SK-N-SH (cell line): ENCODE measurements around the gene ANKRD49. TPM values are rescaled to one million over a fixed set of nuclear protein-coding genes. Genes with fewer than 3 reads are reported as not detected.
A peak's percentile ranks its signal among the peaks of the same experiment; 100 is the strongest.

ENCODE experiments used
- CTCF ChIA-PET: fragments of 300-600, 350-600 bp; formaldehyde crosslinking; extraction: SDS; loops from one replicate; lab custom pipeline; 2021; lab: Yijun Ruan, JAX
- POLR2A ChIA-PET: fragments of 350-600 bp; sonication (Branson Sonifier 250); formaldehyde crosslinking; extraction: SDS; loops from one replicate; lab custom pipeline; 2020; ENCODE audit warnings: antibody characterized with exemption, inconsistent platforms; lab: Yijun Ruan, JAX
- DNase-seq: peaks from one replicate; pipeline ENCODE4 v3.0.0; 2012
- H2AFZ ChIP-seq: fragments of 200-600 bp; sonication (generic); 2 replicates; pipeline ENCODE4 v1.8.1; 2016; ENCODE audit warnings: antibody characterized with exemption, mild to moderate bottlenecking, low read depth
- H3F3A ChIP-seq: fragments of 200-600 bp; sonication (generic); replicated peaks from 2 replicates; pipeline ENCODE3; 2016; ENCODE audit warnings: antibody characterized with exemption, mild to moderate bottlenecking; ENCODE audit not compliant: insufficient read depth
- H3K27ac ChIP-seq, 2 experiments: fragments of 200-500 bp in 1 of 2; fragments of 200-600 bp in 1 of 2; sonication (Bioruptor generic) in 1 of 2; sonication (generic), shearing (Covaris generic) in 1 of 2; 2 replicates each; pipeline versions ENCODE4 v1.5.1 to v1.6.1; 2014 to 2016; ENCODE audit warnings: low read depth in 2 of 2, inconsistent platforms in 1 of 2, low read length in 1 of 2, mild to moderate bottlenecking in 1 of 2, mixed read lengths in 1 of 2
- H3K27me3 ChIP-seq: fragments of 200-600 bp; sonication (generic), shearing (Covaris generic); 2 replicates; pipeline ENCODE4 v1.6.1; 2016; ENCODE audit warnings: mixed run types; ENCODE audit not compliant: insufficient read depth
- H3K36me3 ChIP-seq, 2 experiments: fragments of 200-500 bp in 1 of 2; fragments of 200-600 bp in 1 of 2; sonication (Bioruptor generic) in 1 of 2; sonication (generic) in 1 of 2; replicated peaks in 1 of 2; 2 replicates each; pipeline versions ENCODE3 to v1.5.1; 2014 to 2016; ENCODE audit warnings: low read length in 1 of 2, mild to moderate bottlenecking in 1 of 2; ENCODE audit not compliant: insufficient read depth in 2 of 2, control insufficient read depth in 1 of 2
- H3K4me1 ChIP-seq, 2 experiments: fragments of 200-500 bp in 1 of 2; fragments of 200-600 bp in 1 of 2; sonication (Bioruptor generic) in 1 of 2; sonication (generic), shearing (Covaris generic) in 1 of 2; 2 replicates each; pipeline versions ENCODE4 v1.5.1 to v1.6.1; 2014 to 2016; ENCODE audit warnings: low read depth in 1 of 2, low read length in 1 of 2, mixed run types in 1 of 2; ENCODE audit not compliant: insufficient read depth in 2 of 2, control insufficient read depth in 1 of 2
- H3K4me2 ChIP-seq: fragments of 200-600 bp; sonication (generic), shearing (Covaris generic); 2 replicates; pipeline ENCODE4 v1.6.1; 2017; ENCODE audit warnings: mixed run types
- H3K4me3 ChIP-seq, 2 experiments: fragments of 200-500 bp in 1 of 2; fragments of 200-600 bp in 1 of 2; sonication (Bioruptor generic) in 1 of 2; sonication (generic), shearing (Covaris generic) in 1 of 2; 2 replicates each; pipeline versions ENCODE4 v1.5.1 to v1.8.1; 2014 to 2016; ENCODE audit warnings: low read depth in 2 of 2, inconsistent platforms in 1 of 2, low read length in 1 of 2, mild to moderate bottlenecking in 1 of 2, mixed read lengths in 1 of 2, moderate library complexity in 1 of 2
- H3K79me2 ChIP-seq: fragments of 200-600 bp; sonication (generic); 2 replicates; pipeline ENCODE4 v1.8.1; 2017; ENCODE audit warnings: mild to moderate bottlenecking; ENCODE audit not compliant: insufficient read depth
- H3K9ac ChIP-seq: fragments of 200-600 bp; sonication (generic); 2 replicates; pipeline ENCODE4 v1.6.1; 2017; ENCODE audit warnings: mixed run types
- H3K9me2 ChIP-seq: fragments of 200-600 bp; sonication (generic); 2 replicates; pipeline ENCODE4 v1.6.1; 2017; ENCODE audit warnings: mixed run types
- H3K9me3 ChIP-seq: fragments of 200-600 bp; sonication (generic); 2 replicates; pipeline ENCODE4 v1.6.1; 2017; ENCODE audit warnings: mixed run types, mild to moderate bottlenecking, moderate library complexity
- H4K20me1 ChIP-seq: fragments of 200-600 bp; sonication (generic); 2 replicates; pipeline ENCODE4 v1.6.1; 2017; ENCODE audit warnings: mild to moderate bottlenecking, mixed run types; ENCODE audit not compliant: insufficient read depth
- CHD2 ChIP-seq: fragments of 150-350 bp; IDR thresholded peaks from 2 replicates; pipeline ENCODE4 v1.6.1; 2018; ENCODE audit warnings: low read length; ENCODE audit not compliant: partially characterized antibody
- GABPA ChIP-seq: IDR thresholded peaks from 2 replicates; pipeline ENCODE4 v1.4.0; 2012; ENCODE audit warnings: low read depth, mild to moderate bottlenecking
- MXI1 ChIP-seq: IDR thresholded peaks from 2 replicates; pipeline ENCODE4 v1.6.1; 2012; ENCODE audit warnings: mild to moderate bottlenecking, low read depth, low read length, improper control_type of control experiment
- NFIC ChIP-seq: IDR thresholded peaks from 2 replicates; pipeline ENCODE4 v1.4.0; 2012; ENCODE audit warnings: borderline replicate concordance
- NRF1 ChIP-seq: IDR thresholded peaks from 2 replicates; pipeline ENCODE4 v1.6.1; 2012; ENCODE audit warnings: low read depth, mild to moderate bottlenecking, low read length
- POLR2AphosphoS5 ChIP-seq: IDR thresholded peaks from 2 replicates; pipeline ENCODE4 v1.6.1; 2012; ENCODE audit warnings: low read depth, low read length
- SIN3A ChIP-seq: IDR thresholded peaks from 2 replicates; pipeline ENCODE4 v1.6.1; 2012; ENCODE audit warnings: low read depth, mild to moderate bottlenecking, low read length, moderate library complexity, borderline replicate concordance
- TCF12 ChIP-seq: IDR thresholded peaks from 2 replicates; pipeline ENCODE4 v1.4.0; 2012
- WGBS: methylation state at CpG from one replicate; pipeline ENCODE4 v1.1.6; 2017; ENCODE audit warnings: low lambda C conversion rate; 5-methylcytosine and 5-hydroxymethylcytosine counted together
- polyA plus RNA-seq, 3 experiments: library from polyadenylated mRNA; depleted of rRNA; stranded (reverse); fragments of >200 nt; gene quantifications; 2 replicates each; pipeline ENCODE4 v1.2.3, GENCODE V29; 2012
- TF ChIP-seq, protein P1 (sequence below): IDR thresholded peaks from 2 replicates; pipeline ENCODE4 v1.4.0; 2012; ENCODE audit warnings: low read depth, borderline replicate concordance
- TF ChIP-seq, protein P2 (sequence below): IDR thresholded peaks from 2 replicates; pipeline ENCODE4 v1.6.1; 2012; ENCODE audit warnings: mild to moderate bottlenecking, low read depth, low read length, moderate library complexity
- TF ChIP-seq, protein P3 (sequence below): IDR thresholded peaks from 2 replicates; pipeline ENCODE4; 2012

ANKRD49 gene
- polyA plus RNA-seq, 1 of the 3 experiments (the other 2 are of a cell fraction) = 4.9 TPM

DNA sequence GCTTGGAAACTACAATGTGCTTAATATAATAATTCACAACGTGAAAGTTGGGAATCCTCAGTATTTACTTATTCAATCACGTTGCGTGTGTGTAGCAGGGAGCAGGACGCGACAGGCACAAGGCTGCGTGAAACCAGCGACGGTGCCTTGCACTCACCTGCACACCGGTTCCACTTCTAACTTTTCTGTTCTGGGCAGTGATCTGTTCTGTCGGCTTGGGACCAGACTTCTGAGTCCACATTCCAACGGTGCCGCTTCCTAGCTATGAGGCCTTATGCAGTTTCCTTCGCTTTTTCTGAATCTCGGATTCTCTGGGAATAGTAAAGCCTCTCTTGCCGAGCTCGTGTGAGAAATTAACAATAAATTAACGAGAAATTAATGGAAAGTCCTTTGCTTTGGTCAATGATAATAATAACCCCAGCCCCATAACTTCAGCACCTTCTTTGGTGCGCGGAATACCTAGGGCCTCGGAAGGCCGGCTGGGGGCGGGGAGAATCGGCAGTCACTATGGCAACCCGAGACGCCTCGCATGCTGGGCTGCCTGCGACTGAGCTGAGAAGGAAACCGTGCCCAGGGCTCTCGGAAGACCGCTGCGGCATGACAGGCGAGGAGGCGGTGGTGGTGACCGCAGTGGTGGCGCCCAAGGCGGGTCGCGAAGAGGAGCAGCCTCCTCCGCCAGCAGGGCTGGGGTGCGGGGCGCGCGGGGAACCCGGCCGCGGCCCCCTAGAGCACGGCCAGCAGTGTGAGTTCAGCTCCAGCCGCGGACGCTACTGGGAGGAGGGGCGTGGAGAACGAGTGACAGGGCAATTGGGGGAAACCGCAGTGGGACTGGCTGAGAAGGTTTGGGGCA, 18.4 kb downstream of the ANKRD49 start, which contains the start of gene C11orf97:
C11orf97 (plus strand) TSS at position 530 of the 850 bp plus-strand sequence; CDS start at position 598, 68 bp downstream.
- DNase-seq = peak; percentile 82
- CTCF ChIA-PET = interaction anchor here (0.8 to 4.7 kb wide), 5 partner anchors 7 to 617 kb away, joined by 3 to 26 read pairs (median 3); no protein-coding TSS in a partner anchor
- H3K4me2 ChIP-seq = peak within 1 kb of the TSS; percentile 82
- peaks cover 0 to 7% of the 10 kb centered on the region in 2 experiments; a peak in 1 of 4 replicates for H3K4me1 ChIP-seq
- H3F3A ChIP-seq = no peaks in the 10 kb centered on the region
- 40% methylated on average over 30 of the region's 53 CpGs for WGBS
- H3K9ac ChIP-seq = no peak within 1 kb of the TSS; the same call in 1 of the 2 replicates
- H3K27me3 ChIP-seq = no peaks in the 10 kb centered on the region
- peak within 1 kb of the TSS; percentile 68 for H2AFZ ChIP-seq
- no peaks in the 10 kb centered on the region for H3K79me2 ChIP-seq
- peak; percentile 91 for TF ChIP-seq MXI1
- TF ChIP-seq NFIC = no peak
- TF ChIP-seq, protein P1, sequence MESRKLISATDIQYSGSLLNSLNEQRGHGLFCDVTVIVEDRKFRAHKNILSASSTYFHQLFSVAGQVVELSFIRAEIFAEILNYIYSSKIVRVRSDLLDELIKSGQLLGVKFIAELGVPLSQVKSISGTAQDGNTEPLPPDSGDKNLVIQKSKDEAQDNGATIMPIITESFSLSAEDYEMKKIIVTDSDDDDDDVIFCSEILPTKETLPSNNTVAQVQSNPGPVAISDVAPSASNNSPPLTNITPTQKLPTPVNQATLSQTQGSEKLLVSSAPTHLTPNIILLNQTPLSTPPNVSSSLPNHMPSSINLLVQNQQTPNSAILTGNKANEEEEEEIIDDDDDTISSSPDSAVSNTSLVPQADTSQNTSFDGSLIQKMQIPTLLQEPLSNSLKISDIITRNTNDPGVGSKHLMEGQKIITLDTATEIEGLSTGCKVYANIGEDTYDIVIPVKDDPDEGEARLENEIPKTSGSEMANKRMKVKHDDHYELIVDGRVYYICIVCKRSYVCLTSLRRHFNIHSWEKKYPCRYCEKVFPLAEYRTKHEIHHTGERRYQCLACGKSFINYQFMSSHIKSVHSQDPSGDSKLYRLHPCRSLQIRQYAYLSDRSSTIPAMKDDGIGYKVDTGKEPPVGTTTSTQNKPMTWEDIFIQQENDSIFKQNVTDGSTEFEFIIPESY = no peak
- TF ChIP-seq SIN3A = 0 out of 2 replicates have a peak, but pooled peaks have one; percentile 49
- peak; percentile 44 for TF ChIP-seq CHD2
- TF ChIP-seq, protein P2, sequence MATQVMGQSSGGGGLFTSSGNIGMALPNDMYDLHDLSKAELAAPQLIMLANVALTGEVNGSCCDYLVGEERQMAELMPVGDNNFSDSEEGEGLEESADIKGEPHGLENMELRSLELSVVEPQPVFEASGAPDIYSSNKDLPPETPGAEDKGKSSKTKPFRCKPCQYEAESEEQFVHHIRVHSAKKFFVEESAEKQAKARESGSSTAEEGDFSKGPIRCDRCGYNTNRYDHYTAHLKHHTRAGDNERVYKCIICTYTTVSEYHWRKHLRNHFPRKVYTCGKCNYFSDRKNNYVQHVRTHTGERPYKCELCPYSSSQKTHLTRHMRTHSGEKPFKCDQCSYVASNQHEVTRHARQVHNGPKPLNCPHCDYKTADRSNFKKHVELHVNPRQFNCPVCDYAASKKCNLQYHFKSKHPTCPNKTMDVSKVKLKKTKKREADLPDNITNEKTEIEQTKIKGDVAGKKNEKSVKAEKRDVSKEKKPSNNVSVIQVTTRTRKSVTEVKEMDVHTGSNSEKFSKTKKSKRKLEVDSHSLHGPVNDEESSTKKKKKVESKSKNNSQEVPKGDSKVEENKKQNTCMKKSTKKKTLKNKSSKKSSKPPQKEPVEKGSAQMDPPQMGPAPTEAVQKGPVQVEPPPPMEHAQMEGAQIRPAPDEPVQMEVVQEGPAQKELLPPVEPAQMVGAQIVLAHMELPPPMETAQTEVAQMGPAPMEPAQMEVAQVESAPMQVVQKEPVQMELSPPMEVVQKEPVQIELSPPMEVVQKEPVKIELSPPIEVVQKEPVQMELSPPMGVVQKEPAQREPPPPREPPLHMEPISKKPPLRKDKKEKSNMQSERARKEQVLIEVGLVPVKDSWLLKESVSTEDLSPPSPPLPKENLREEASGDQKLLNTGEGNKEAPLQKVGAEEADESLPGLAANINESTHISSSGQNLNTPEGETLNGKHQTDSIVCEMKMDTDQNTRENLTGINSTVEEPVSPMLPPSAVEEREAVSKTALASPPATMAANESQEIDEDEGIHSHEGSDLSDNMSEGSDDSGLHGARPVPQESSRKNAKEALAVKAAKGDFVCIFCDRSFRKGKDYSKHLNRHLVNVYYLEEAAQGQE = no peak
- POLR2A ChIA-PET = no interaction called here
- H3K9me2 ChIP-seq = no peaks in the 10 kb centered on the region
- H4K20me1 ChIP-seq = no peaks in the 10 kb centered on the region
- no peaks in the 10 kb centered on the region for H3K36me3 ChIP-seq
- H3K9me3 ChIP-seq = no peaks in the 10 kb centered on the region
- peak within 1 kb of the TSS; percentile 66 to 80 for H3K4me3 ChIP-seq
- no peak within 1 kb of the TSS for H3K27ac ChIP-seq

DNA sequence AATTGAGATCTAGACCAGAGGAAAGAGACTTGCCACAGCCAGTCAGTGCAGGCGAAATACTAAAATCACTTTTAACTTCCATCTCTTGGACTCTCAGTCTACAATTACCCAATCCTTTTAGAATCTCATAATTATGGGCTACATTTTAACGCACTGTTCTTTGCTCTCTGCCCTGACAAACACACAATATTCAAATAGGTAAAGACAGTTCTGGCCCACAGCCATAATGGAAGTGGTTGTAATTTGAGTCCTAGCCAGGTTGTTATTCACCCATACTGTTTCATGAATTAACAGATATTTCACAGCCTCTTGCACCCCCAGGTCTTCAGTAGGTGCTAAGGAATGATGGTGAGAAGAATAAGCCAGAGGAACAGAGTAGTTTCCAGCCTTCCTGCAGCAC, 19.3 kb downstream of the ANKRD49 start:
- Histone ChIP-seq H3K36me3 (no peaks in the 10 kb centered on the region), H3K27ac (no peak overlapping the region), H3K9me2 (no peaks in the 10 kb centered on the region), H3K79me2 (no peaks in the 10 kb centered on the region), H2AFZ (no peak overlapping the region), H3K9ac (no peak overlapping the region), H3K4me2 (no peak overlapping the region; the same call in 1 of the 2 replicates), H3K27me3 (no peaks in the 10 kb centered on the region), H3K9me3 (no peaks in the 10 kb centered on the region), H3K4me3 (no peak overlapping the region), H4K20me1 (no peaks in the 10 kb centered on the region), H3F3A (no peaks in the 10 kb centered on the region), H3K4me1 (peaks cover 0 to 7% of the 10 kb centered on the region in 2 experiments; a peak in 1 of 4 replicates)
- ChIA-PET CTCF (interaction anchor here (0.8 to 4.7 kb wide), 2 partner anchors 8 to 618 kb away, joined by 3 to 26 read pairs; no protein-coding TSS in a partner anchor), POLR2A (no interaction called here)
- no peak for DNase-seq
- TF ChIP-seq TCF12 (no peak), NRF1 (no peak), POLR2AphosphoS5 (no peak), GABPA (no peak)
- TF ChIP-seq, protein P3, sequence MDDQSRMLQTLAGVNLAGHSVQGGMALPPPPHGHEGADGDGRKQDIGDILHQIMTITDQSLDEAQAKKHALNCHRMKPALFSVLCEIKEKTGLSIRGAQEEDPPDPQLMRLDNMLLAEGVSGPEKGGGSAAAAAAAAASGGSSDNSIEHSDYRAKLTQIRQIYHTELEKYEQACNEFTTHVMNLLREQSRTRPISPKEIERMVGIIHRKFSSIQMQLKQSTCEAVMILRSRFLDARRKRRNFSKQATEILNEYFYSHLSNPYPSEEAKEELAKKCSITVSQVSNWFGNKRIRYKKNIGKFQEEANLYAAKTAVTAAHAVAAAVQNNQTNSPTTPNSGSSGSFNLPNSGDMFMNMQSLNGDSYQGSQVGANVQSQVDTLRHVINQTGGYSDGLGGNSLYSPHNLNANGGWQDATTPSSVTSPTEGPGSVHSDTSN = peak; percentile 22; the same call in 1 of the 2 replicates
- WGBS = 67% methylated on average over 2 of the region's 2 CpGs
